OCI-LY7 (cell line): ENCODE results near the gene NFIA.
"Not testable (repeated sequence)": the region's sequence is repeated elsewhere in the genome, so short reads cannot be mapped to it uniquely, and the experiment has no call there.

Experiments used
- EZH2phosphoT487 ChIP-seq: fragments of 200-600 bp; sonication (generic); IDR thresholded peaks from 2 replicates; pipeline ENCODE4 v1.6.1; 2018; ENCODE audit warnings: low read depth, borderline replicate concordance, mild to moderate bottlenecking, mixed run types, antibody characterized with exemption, low read length, moderate library complexity, mixed read lengths
- TF ChIP-seq, protein P1 (sequence below): fragments of 200-600 bp; sonication (generic); conservative IDR thresholded peaks from 2 replicates; pipeline ENCODE4 v1.5.1; 2014; ENCODE audit warnings: mild to moderate bottlenecking, antibody characterized with exemption, low read length, moderate library complexity, mixed read lengths

DNA sequence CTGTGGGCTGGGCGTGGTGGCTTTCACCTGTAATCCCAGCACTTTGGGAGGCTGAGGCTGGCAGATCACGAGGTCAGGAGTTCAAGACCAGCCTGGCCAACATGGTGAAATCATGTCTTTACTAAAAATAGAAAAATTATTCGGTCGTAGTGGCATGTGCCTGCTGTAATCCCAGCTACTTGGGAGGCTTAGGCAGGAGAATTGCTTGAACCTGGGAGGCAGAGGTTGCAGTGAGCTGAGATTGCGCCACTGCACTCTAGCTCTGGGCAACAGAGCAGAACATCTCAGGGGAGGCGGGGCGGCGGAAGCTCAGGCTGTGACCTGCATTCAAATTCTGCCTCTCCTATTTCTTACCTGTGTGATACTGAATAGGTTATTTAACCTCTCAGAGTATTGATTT is 196.1 kb downstream of the NFIA start:
- TF ChIP-seq, protein P1, sequence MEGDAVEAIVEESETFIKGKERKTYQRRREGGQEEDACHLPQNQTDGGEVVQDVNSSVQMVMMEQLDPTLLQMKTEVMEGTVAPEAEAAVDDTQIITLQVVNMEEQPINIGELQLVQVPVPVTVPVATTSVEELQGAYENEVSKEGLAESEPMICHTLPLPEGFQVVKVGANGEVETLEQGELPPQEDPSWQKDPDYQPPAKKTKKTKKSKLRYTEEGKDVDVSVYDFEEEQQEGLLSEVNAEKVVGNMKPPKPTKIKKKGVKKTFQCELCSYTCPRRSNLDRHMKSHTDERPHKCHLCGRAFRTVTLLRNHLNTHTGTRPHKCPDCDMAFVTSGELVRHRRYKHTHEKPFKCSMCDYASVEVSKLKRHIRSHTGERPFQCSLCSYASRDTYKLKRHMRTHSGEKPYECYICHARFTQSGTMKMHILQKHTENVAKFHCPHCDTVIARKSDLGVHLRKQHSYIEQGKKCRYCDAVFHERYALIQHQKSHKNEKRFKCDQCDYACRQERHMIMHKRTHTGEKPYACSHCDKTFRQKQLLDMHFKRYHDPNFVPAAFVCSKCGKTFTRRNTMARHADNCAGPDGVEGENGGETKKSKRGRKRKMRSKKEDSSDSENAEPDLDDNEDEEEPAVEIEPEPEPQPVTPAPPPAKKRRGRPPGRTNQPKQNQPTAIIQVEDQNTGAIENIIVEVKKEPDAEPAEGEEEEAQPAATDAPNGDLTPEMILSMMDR = not testable (repeated sequence)
- not testable (repeated sequence) for TF ChIP-seq EZH2phosphoT487
